HCT116 (cell line): ENCODE data around the gene LTB4R. TPM values are rescaled to one million over a fixed set of nuclear protein-coding genes. Genes with fewer than 3 reads are reported as not detected.

ENCODE experiments used
- ATAC-seq: fragments of 200-7000 bp; cut with Tn5 transposase; 2 replicates; pipeline ENCODE4 v1.9.1; 2020; ENCODE audit warnings: mild to moderate bottlenecking, moderate library complexity
- BruUV-seq: library from RNA; stranded (reverse); fragments of 400-500 nt; replicated peaks from 2 replicates; lab custom pipeline; 2021; lab: Mats Ljungman, UMichigan
- CTCF ChIA-PET: fragments of 300-600 bp; sonication (Branson Sonifier 250); formaldehyde crosslinking; loops from one replicate; lab custom pipeline; 2021; ENCODE audit warnings: antibody characterized with exemption; lab: Charles Lee
- POLR2A ChIA-PET: fragments of 300-600, 350-600 bp; sonication (Branson Sonifier 250); formaldehyde crosslinking; loops from one replicate; lab custom pipeline; 2021; ENCODE audit warnings: antibody characterized with exemption; lab: Charles Lee
- RAD21 ChIA-PET, 2 experiments: fragments of 300-600 bp; sonication (Branson Sonifier 250); formaldehyde crosslinking; loops; one replicate each; lab custom pipeline; 2023; ENCODE audit warnings: low total read pairs in 2 of 2; ENCODE audit not compliant: uncharacterized antibody in 2 of 2, unreplicated experiment in 2 of 2, low non-redundant PET in 1 of 2; lab: Charles Lee
- DNase-seq: peaks from one replicate; pipeline ENCODE4 v3.0.0-alpha.2; 2010; ENCODE audit warnings: low read depth, low spot score
- H2AFZ ChIP-seq: fragments of 200-600 bp; shearing (Covaris generic), sonication (generic); 2 replicates; pipeline ENCODE4 v1.6.1; 2017; ENCODE audit warnings: low read depth, mixed run types, mixed read lengths, antibody characterized with exemption, low read length; ENCODE audit not compliant: poor library complexity, severe bottlenecking
- H3K27ac ChIP-seq: 2 replicates; pipeline ENCODE4 v1.5.1; 2012; ENCODE audit warnings: low read depth, low read length
- H3K27me3 ChIP-seq: fragments of 200-600 bp; sonication (generic); 2 replicates; pipeline ENCODE4 v1.6.1; 2016; ENCODE audit warnings: mixed run types, low read length, mixed read lengths; ENCODE audit not compliant: insufficient read depth
- H3K36me3 ChIP-seq, 2 experiments: fragments of 200-500 bp in 1 of 2; fragments of 200-600 bp in 1 of 2; sonication (Bioruptor generic) in 1 of 2; sonication (generic) in 1 of 2; 2 replicates each; pipeline versions ENCODE4 v1.5.1 to v1.6.1; 2014 to 2016; ENCODE audit warnings: low read length in 2 of 2, inconsistent platforms in 1 of 2, mixed read lengths in 1 of 2, mixed run types in 1 of 2; ENCODE audit not compliant: insufficient read depth in 2 of 2, control insufficient read depth in 1 of 2
- H3K4me1 ChIP-seq, 2 experiments: fragments of 200-600 bp in 1 of 2; sonication (generic) in 1 of 2; 2 replicates each; pipeline versions ENCODE4 v1.5.1 to v1.6.1; 2012 to 2017; ENCODE audit warnings: low read length in 2 of 2, inconsistent platforms in 1 of 2, mild to moderate bottlenecking in 1 of 2, mixed read lengths in 1 of 2, mixed run types in 1 of 2, moderate library complexity in 1 of 2; ENCODE audit not compliant: insufficient read depth in 2 of 2, control insufficient read depth in 1 of 2
- H3K4me2 ChIP-seq: fragments of 200-600 bp; sonication (generic); 2 replicates; pipeline ENCODE4 v1.6.1; 2017; ENCODE audit warnings: mixed run types, low read length, mixed read lengths
- H3K4me3 ChIP-seq, 2 experiments: fragments of 200-600 bp in 1 of 2; sonication (generic) in 1 of 2; replicated peaks in 1 of 2; 2 replicates each; pipeline ENCODE4 v1.5.1; 2011 to 2016; ENCODE audit warnings: low read length in 2 of 2, control low read depth in 1 of 2, low read depth in 1 of 2, mild to moderate bottlenecking in 1 of 2, mixed read lengths in 1 of 2, mixed run types in 1 of 2
- H3K79me2 ChIP-seq: fragments of 200-600 bp; sonication (generic); 2 replicates; pipeline ENCODE4 v1.6.1; 2017; ENCODE audit warnings: mild to moderate bottlenecking, mixed run types, low read length, moderate library complexity, mixed read lengths; ENCODE audit not compliant: insufficient read depth
- H3K9ac ChIP-seq: fragments of 200-600 bp; sonication (generic); 2 replicates; pipeline ENCODE4 v1.6.1; 2016; ENCODE audit warnings: low read length, mixed read lengths
- H3K9me2 ChIP-seq: fragments of 200-600 bp; sonication (generic), shearing (Covaris generic); 2 replicates; pipeline ENCODE4 v1.6.1; 2017; ENCODE audit warnings: mixed run types, mild to moderate bottlenecking, moderate library complexity; ENCODE audit not compliant: insufficient read depth
- H3K9me3 ChIP-seq, 2 experiments: fragments of 200-500 bp in 1 of 2; fragments of 200-600 bp in 1 of 2; sonication (Bioruptor generic) in 1 of 2; sonication (generic) in 1 of 2; 2 replicates each; pipeline ENCODE4 v1.6.1; 2014 to 2017; ENCODE audit warnings: low read length in 2 of 2, mixed read lengths in 2 of 2, inconsistent platforms in 1 of 2, low read depth in 1 of 2, mild to moderate bottlenecking in 1 of 2, mixed run types in 1 of 2, moderate library complexity in 1 of 2; ENCODE audit not compliant: control insufficient read depth in 1 of 2, insufficient read depth in 1 of 2
- H4K20me1 ChIP-seq: fragments of 200-600 bp; sonication (generic), shearing (Covaris generic); 2 replicates; pipeline ENCODE4 v1.6.1; 2017; ENCODE audit warnings: mixed run types, mild to moderate bottlenecking, moderate library complexity; ENCODE audit not compliant: insufficient read depth
- ATF3 ChIP-seq: IDR thresholded peaks from 2 replicates; pipeline ENCODE4 v1.6.1; 2012
- CEBPB ChIP-seq: IDR thresholded peaks from 2 replicates; pipeline ENCODE4 v1.6.1; 2012; ENCODE audit warnings: low read depth
- CTCF ChIP-seq, 3 experiments: fragments of 200-600 bp in 1 of 3; sonication (generic) in 1 of 3; IDR thresholded peaks in 2 of 3; conservative IDR thresholded peaks in 1 of 3; 2 replicates each; pipeline ENCODE4 v1.5.1; 2012 to 2017; ENCODE audit warnings: low read depth in 2 of 3, low read length in 2 of 3, antibody characterized with exemption in 1 of 3, borderline replicate concordance in 1 of 3, control low read depth in 1 of 3, mild to moderate bottlenecking in 1 of 3, mixed read lengths in 1 of 3, mixed run types in 1 of 3, moderate library complexity in 1 of 3; ENCODE audit not compliant: insufficient read depth in 1 of 3
- ELF1 ChIP-seq: IDR thresholded peaks from 2 replicates; pipeline ENCODE4 v1.6.1; 2012; ENCODE audit warnings: low read depth, borderline replicate concordance
- EZH2 ChIP-seq: fragments of 200-600 bp; sonication (generic); IDR thresholded peaks from 2 replicates; pipeline ENCODE4 v1.6.1; 2017; ENCODE audit warnings: antibody characterized with exemption, mixed run types
- MAX ChIP-seq: IDR thresholded peaks from 2 replicates; pipeline ENCODE4 v1.6.1; 2012
- POLR2A ChIP-seq: IDR thresholded peaks from 2 replicates; pipeline ENCODE4 v1.7.0; 2011; ENCODE audit warnings: borderline replicate concordance; ENCODE audit not compliant: insufficient read depth, insufficient read length; ENCODE audit errors: extremely low read depth
- POLR2AphosphoS5 ChIP-seq: IDR thresholded peaks from 2 replicates; pipeline ENCODE4 v1.6.1; 2011; ENCODE audit warnings: mild to moderate bottlenecking, low read depth, low read length, moderate library complexity
- RAD21 ChIP-seq: IDR thresholded peaks from 2 replicates; pipeline ENCODE4 v1.6.1; 2012; ENCODE audit warnings: low read depth, mild to moderate bottlenecking
- SP1 ChIP-seq: IDR thresholded peaks from 2 replicates; pipeline ENCODE4 v1.6.1; 2012; ENCODE audit warnings: low read depth
- TCF7L2 ChIP-seq: IDR thresholded peaks from 2 replicates; pipeline ENCODE4 v1.7.0; 2011; ENCODE audit warnings: borderline replicate concordance, inconsistent platforms; ENCODE audit not compliant: insufficient read depth, insufficient read length; ENCODE audit errors: extremely low read depth
- YY1 ChIP-seq: IDR thresholded peaks from 2 replicates; pipeline ENCODE4 v1.6.1; 2011; ENCODE audit warnings: low read length, low read depth, moderate library complexity, mild to moderate bottlenecking; ENCODE audit not compliant: insufficient replicate concordance; ENCODE audit errors: extremely low read depth
- ZFX ChIP-seq: fragments of 450-650 bp; IDR thresholded peaks from 2 replicates; pipeline ENCODE4 v1.6.1; 2017
- intact Hi-C: fragments of 100-400 bp; cut with micrococcal nuclease; formaldehyde crosslinking; loops from 2 replicates; pipeline ENCODE4 v1.10.0; 2022
- total RNA-seq: library from RNA; stranded (reverse); gene quantifications from one replicate; pipeline ENCODE4 v1.2.1, GENCODE V29; 2021; ENCODE audit not compliant: unreplicated experiment

LTB4R gene
- total RNA-seq, 1 experiment from 2014 or later = 14.8 TPM

- ATAC-seq = peak; percentile 55
- peak overlapping the region; percentile 89 for H3K27ac ChIP-seq
- POLR2A ChIA-PET = interaction anchor here (0.9 to 2.2 kb wide), 8 partner anchors 14 to 1271 kb away, joined by 3 to 33 read pairs (median 4); partner anchors contain the start of genes ACIN1, CBLN3, KHNYN and RNF31
- peak; percentile 85 for DNase-seq
- peak overlapping the region; percentile 69 for H3K9ac ChIP-seq
- peak overlapping the region; percentile 97 for H3K4me2 ChIP-seq
- no peaks in the 10 kb centered on the region for H3K36me3 ChIP-seq
- no peaks in the 10 kb centered on the region for H4K20me1 ChIP-seq
- H3K4me3 ChIP-seq = peak overlapping the region; percentile 55 to 64
- RAD21 ChIA-PET = interaction anchor here (0.7 to 2.2 kb wide), 4 partner anchors 32 to 66 kb away, joined by 3 to 18 read pairs (median 6); no protein-coding TSS in a partner anchor
- CTCF ChIA-PET = interaction anchor here (0.7 to 2.3 kb wide), 13 partner anchors 9 to 124 kb away, joined by 3 to 84 read pairs (median 7); partner anchors contain the start of genes CIDEB, SDR39U1 and TINF2
- H3K79me2 ChIP-seq = no peaks in the 10 kb centered on the region
- H2AFZ ChIP-seq = peak overlapping the region; percentile 78
- no peaks in the 10 kb centered on the region for H3K9me2 ChIP-seq
- H3K9me3 ChIP-seq = no peaks in the 10 kb centered on the region
- TF ChIP-seq EZH2 (no peak), MAX (peak; percentile 50; the same call in 1 of the 2 replicates), ZFX (no peak), SP1 (peak; percentile 39), RAD21 (peak; percentile 81), ELF1 (no peak), CTCF (IDR thresholded peaks at IDR 0.05 in 2 of 3, conservative IDR thresholded peaks at IDR 0.05 in 1 of 3; ENCODE audit: borderline replicate concordance in 1 of 3, insufficient read depth in 1 of 3, low read depth in 2 of 3, low read length in 2 of 3) (peak; percentile 88 to 98 (median 89)), POLR2A (no peak), YY1 (peak; percentile 59), POLR2AphosphoS5 (peak; percentile 32), ATF3 (no peak), CEBPB (no peak), TCF7L2 (peak; percentile 80)
- intact Hi-C loops = loop anchor here (1.0 kb wide), 3 partner anchors 46 to 70 kb away; no protein-coding TSS in a partner anchor
- H3K4me1 ChIP-seq = peaks cover 15 to 33% of the 10 kb centered on the region in 2 experiments
- TSS peak; percentile 82 for BruUV-seq
- no peaks in the 10 kb centered on the region for H3K27me3 ChIP-seq
Measured at GRCh38 chr14:24365600-24366412, 54.5 kb downstream of the LTB4R start.
